ENCODE results near the gene THSD4. TPM values are rescaled to one million over a fixed set of nuclear protein-coding genes. Genes with fewer than 3 reads are reported as not detected.

Gene THSD4
- total and polyA plus RNA-seq, 2 of the 8 experiments (the other 6 are each of a cell fraction or from before 2014, with no cell fraction given), result 2.5 to 6.2 TPM

DNA sequence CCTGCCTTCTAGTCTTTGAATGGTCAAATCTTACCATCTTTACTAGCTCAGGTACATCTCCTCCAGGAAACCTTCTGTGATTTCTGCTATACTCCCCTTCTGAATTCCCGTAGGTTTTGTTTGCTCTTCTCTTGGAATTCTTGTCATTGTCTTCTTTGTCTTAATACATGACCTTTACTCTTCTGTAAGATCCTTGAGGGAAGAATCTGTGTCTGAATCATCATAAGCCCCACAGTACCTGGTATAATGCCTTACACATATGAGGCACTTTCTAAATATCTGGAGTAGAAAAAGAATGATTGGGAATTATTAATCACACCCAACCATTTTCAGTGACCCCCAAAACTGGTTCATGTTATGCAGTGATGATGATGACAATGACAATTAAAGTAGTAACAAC lies 485.0 kb downstream of the THSD4 start:
- H3K36me3 ChIP-seq (ENCODE audit: control insufficient read depth in 2 of 4, insufficient read depth in 4 of 4, low read length in 3 of 4), result no peaks in the 10 kb centered on the region
- no peak overlapping the region for H3K14ac ChIP-seq (ENCODE audit: insufficient read length)
- H3K27me3 ChIP-seq (replicated peaks in 1 of 4; ENCODE audit: control insufficient read depth in 3 of 4, extremely low read depth in 1 of 4, insufficient read depth in 3 of 4, low read length in 3 of 4), result no peaks in the 10 kb centered on the region
- H2BK120ac ChIP-seq (replicated peaks; ENCODE audit: low read depth, low read length), result no peak overlapping the region
- no peak overlapping the region for H4K91ac ChIP-seq (replicated peaks; ENCODE audit: insufficient read length, low read length)
- peaks cover 0 to 4% (median 2%) of the 10 kb centered on the region in 4 experiments; a peak in 1 of 7 replicates for H3K4me1 ChIP-seq (replicated peaks in 1 of 4; ENCODE audit: control insufficient read depth in 3 of 4, insufficient read depth in 4 of 4, low read length in 3 of 4)
- H2BK15ac ChIP-seq (ENCODE audit: low read length), result no peak overlapping the region
- no peak overlapping the region for H4K8ac ChIP-seq (ENCODE audit: extremely low read depth, insufficient read depth, low read length)
- no peak overlapping the region for H3K4me2 ChIP-seq (ENCODE audit: insufficient read depth in 1 of 2, low read depth in 2 of 2, low read length in 2 of 2)
- H3K9ac ChIP-seq (replicated peaks in 1 of 4; ENCODE audit: extremely low read depth in 1 of 4, low read depth in 3 of 4, low read length in 3 of 4), result no peak overlapping the region
- no peak overlapping the region for H3K18ac ChIP-seq (ENCODE audit: extremely low read depth, low read length)
- no peak for TF ChIP-seq EP300 (IDR thresholded peaks at IDR 0.05; ENCODE audit: borderline replicate concordance in 1 of 2, low read depth in 2 of 2, low read length in 2 of 2)
- H2BK5ac ChIP-seq (ENCODE audit: low read depth, low read length), result no peak overlapping the region
- no peak overlapping the region for H3K4me3 ChIP-seq (ENCODE audit: extremely low read depth in 1 of 4, insufficient read depth in 2 of 4, low read depth in 3 of 4, low read length in 4 of 4)
- H3K27ac ChIP-seq (ENCODE audit: low read depth, low read length), result no peak overlapping the region
- no peaks in the 10 kb centered on the region for H3K79me2 ChIP-seq (ENCODE audit: control insufficient read depth in 1 of 2, insufficient read depth in 2 of 2, low read length in 2 of 2)
- H3K4ac ChIP-seq (replicated peaks; ENCODE audit: insufficient read length, low read depth, low read length), result no peak overlapping the region
- no peaks in the 10 kb centered on the region for H3K23me2 ChIP-seq (ENCODE audit: low read depth, low read length)
- H2AK5ac ChIP-seq (ENCODE audit: low read depth, low read length), result no peak overlapping the region
- 69% methylated on average over 1 of the region's 1 CpG; no CpG with 5 or more reads in 1 of the 2 experiments for WGBS, 2 experiments (ENCODE audit: extremely low coverage in 1 of 2, insufficient coverage in 1 of 2, insufficient read length in 1 of 2, insufficient replicate concordance in 2 of 2, low coverage in 1 of 2, low lambda C conversion rate in 2 of 2, missing lambda C conversion rate in 1 of 2)
- ChIA-PET CTCF (ENCODE audit: partially characterized antibody) (interaction anchor here (1.0 to 3.6 kb wide), 3 partner anchors 9 to 143 kb away, joined by 3 to 19 read pairs (median 9); no protein-coding TSS in a partner anchor), POLR2A (ENCODE audit: partially characterized antibody) (interaction anchor here (1.0 kb wide), 1 partner anchor 12 kb away, joined by 3 read pairs; no protein-coding TSS in a partner anchor)
- no peak overlapping the region for H3K56ac ChIP-seq (replicated peaks; ENCODE audit: insufficient read length, low read depth, low read length)
- H2AFZ ChIP-seq (ENCODE audit: low read length), result no peak overlapping the region
- H3K79me1 ChIP-seq (ENCODE audit: low read depth, low read length), result no peaks in the 10 kb centered on the region
- FAIRE-seq, result no peak
- H4K20me1 ChIP-seq (replicated peaks in 1 of 2; ENCODE audit: control insufficient read depth in 1 of 2, insufficient read depth in 2 of 2, low read length in 2 of 2), result no peaks in the 10 kb centered on the region
- peaks cover 2 to 4% of the 10 kb centered on the region in 2 experiments; a peak in 1 of 4 replicates for H3K9me3 ChIP-seq (ENCODE audit: insufficient read depth in 2 of 2, low read depth in 1 of 2, low read length in 1 of 2)
- DNase-seq (ENCODE audit: low read depth in 1 of 2, low spot score in 2 of 2), result no peak
- no peak overlapping the region for H2BK20ac ChIP-seq (ENCODE audit: low read length)
- no peak overlapping the region for H2BK12ac ChIP-seq (ENCODE audit: low read depth, low read length)
- H3K23ac ChIP-seq (ENCODE audit: insufficient read length), result no peak overlapping the region
- no peak overlapping the region for H4K5ac ChIP-seq (ENCODE audit: insufficient read length, low read depth, low read length)

Measured in H1 (cell line).